ENCODE data around the gene KRT34.

DNA sequence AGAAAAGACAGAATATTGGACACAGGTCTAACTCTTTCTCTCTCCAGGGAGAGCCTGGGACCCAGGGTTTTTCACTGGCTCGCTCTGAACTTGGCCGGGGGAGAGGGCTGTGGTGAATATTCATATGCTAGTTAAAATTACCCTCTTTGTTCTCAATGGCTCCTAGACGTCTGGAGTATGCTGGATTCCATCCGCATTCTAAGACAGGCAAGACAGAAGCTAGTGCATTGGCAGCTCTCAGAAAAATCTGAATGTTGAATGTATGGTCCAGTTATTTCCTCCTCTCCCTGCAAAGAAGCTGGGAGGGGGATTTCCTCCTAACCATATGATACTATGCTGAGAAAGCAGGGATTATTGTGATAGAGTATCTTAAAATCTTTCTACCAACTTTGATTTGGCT is 5.6 kb upstream of the KRT34 start:
- TF ChIP-seq, protein P1, sequence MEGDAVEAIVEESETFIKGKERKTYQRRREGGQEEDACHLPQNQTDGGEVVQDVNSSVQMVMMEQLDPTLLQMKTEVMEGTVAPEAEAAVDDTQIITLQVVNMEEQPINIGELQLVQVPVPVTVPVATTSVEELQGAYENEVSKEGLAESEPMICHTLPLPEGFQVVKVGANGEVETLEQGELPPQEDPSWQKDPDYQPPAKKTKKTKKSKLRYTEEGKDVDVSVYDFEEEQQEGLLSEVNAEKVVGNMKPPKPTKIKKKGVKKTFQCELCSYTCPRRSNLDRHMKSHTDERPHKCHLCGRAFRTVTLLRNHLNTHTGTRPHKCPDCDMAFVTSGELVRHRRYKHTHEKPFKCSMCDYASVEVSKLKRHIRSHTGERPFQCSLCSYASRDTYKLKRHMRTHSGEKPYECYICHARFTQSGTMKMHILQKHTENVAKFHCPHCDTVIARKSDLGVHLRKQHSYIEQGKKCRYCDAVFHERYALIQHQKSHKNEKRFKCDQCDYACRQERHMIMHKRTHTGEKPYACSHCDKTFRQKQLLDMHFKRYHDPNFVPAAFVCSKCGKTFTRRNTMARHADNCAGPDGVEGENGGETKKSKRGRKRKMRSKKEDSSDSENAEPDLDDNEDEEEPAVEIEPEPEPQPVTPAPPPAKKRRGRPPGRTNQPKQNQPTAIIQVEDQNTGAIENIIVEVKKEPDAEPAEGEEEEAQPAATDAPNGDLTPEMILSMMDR (IDR thresholded peaks at IDR 0.05; ENCODE audit: insufficient read depth, low read length, poor library complexity, severe bottlenecking) = no peak
- no peak for TF ChIP-seq EZH2phosphoT487 (conservative IDR thresholded peaks at IDR 0.05; ENCODE audit: low read length)
